GM12878 (cell line): ENCODE measurements around the gene SLC9B1. TPM values are rescaled to one million over a fixed set of nuclear protein-coding genes. Genes with fewer than 3 reads are reported as not detected.
A peak's percentile ranks its signal among the peaks of the same experiment; 100 is the strongest.

Experiments used
- ATAC-seq: fragments of 200-7000 bp; cut with Tn5 transposase; 3 replicates; pipeline ENCODE4 v1.9.1; 2020; ENCODE audit warnings: mild to moderate bottlenecking, moderate library complexity
- BruUV-seq: library from RNA; stranded (reverse); fragments of 400-500 nt; replicated peaks from 2 replicates; lab custom pipeline; 2021; lab: Mats Ljungman, UMichigan
- CTCF ChIA-PET: fragments of 300-600 bp; sonication (Branson Sonifier 250); formaldehyde crosslinking; extraction: SDS; loops from one replicate; lab custom pipeline; 2021; ENCODE audit warnings: inconsistent platforms; lab: Yijun Ruan, JAX
- POLR2A ChIA-PET: fragments of 350-600 bp; formaldehyde crosslinking; extraction: SDS; loops from one replicate; lab custom pipeline; 2021; ENCODE audit warnings: inconsistent platforms; lab: Charles Lee
- RAD21 ChIA-PET: fragments of 300-600 bp; sonication (Branson Sonifier 250); formaldehyde crosslinking; loops from one replicate; lab custom pipeline; 2023; ENCODE audit warnings: antibody characterized with exemption; ENCODE audit not compliant: unreplicated experiment; lab: Charles Lee
- SMC1A ChIA-PET: fragments of 300-600 bp; sonication (Branson Sonifier 250); formaldehyde crosslinking; loops from one replicate; lab custom pipeline; 2023; ENCODE audit not compliant: unreplicated experiment, uncharacterized antibody; lab: Charles Lee
- DNase-seq: peaks from one replicate; pipeline ENCODE4 v3.0.0-alpha.2; 2011; ENCODE audit warnings: low read depth, low spot score
- FAIRE-seq: peaks from 3 replicates; lab custom pipeline; 2011; peaks lifted over from hg19 to GRCh38; lab: Jason Lieb, UNC
- H2AFZ ChIP-seq: 2 replicates; pipeline ENCODE4 v1.6.0; 2011; ENCODE audit warnings: low read depth, low read length, control low read depth; ENCODE audit not compliant: control insufficient read depth
- H3K27ac ChIP-seq: 2 replicates; pipeline ENCODE4 v1.5.1; 2011; ENCODE audit warnings: control low read depth; ENCODE audit not compliant: control insufficient read depth, insufficient read depth
- H3K27me3 ChIP-seq, 2 experiments: replicated peaks in 1 of 2; 2 replicates each; pipeline versions ENCODE4 v1.6.0 to v1.6.1; 2011; ENCODE audit warnings: low read length in 1 of 2; ENCODE audit not compliant: control insufficient read depth in 2 of 2, insufficient read depth in 2 of 2
- H3K36me3 ChIP-seq, 2 experiments: 2 replicates each; pipeline ENCODE4 v1.5.1; 2011; ENCODE audit warnings: low read length in 1 of 2; ENCODE audit not compliant: control insufficient read depth in 2 of 2, insufficient read depth in 2 of 2
- H3K4me1 ChIP-seq: 2 replicates; pipeline ENCODE4 v1.6.1; 2011; ENCODE audit warnings: mild to moderate bottlenecking, low read length, moderate library complexity, mixed read lengths; ENCODE audit not compliant: control insufficient read depth, insufficient read depth
- H3K4me2 ChIP-seq: 2 replicates; pipeline ENCODE4 v1.6.0; 2011; ENCODE audit warnings: control low read depth; ENCODE audit not compliant: control insufficient read depth, insufficient read depth
- H3K4me3 ChIP-seq: fragments of 200-600 bp; sonication (generic); 2 replicates; pipeline ENCODE4 v1.5.1; 2016
- H3K79me2 ChIP-seq: 2 replicates; pipeline ENCODE4 v1.6.0; 2011; ENCODE audit warnings: low read length; ENCODE audit not compliant: control insufficient read depth, insufficient read depth
- H3K9ac ChIP-seq: 2 replicates; pipeline ENCODE4 v1.8.0; 2011; ENCODE audit warnings: low read length, control low read depth, mixed read lengths; ENCODE audit not compliant: control insufficient read depth, insufficient read depth
- H3K9me3 ChIP-seq: replicated peaks from 3 replicates; pipeline ENCODE4 v1.5.1; 2011; ENCODE audit warnings: mild to moderate bottlenecking, low read length; ENCODE audit not compliant: control insufficient read depth, insufficient read depth
- H4K20me1 ChIP-seq: 2 replicates; pipeline ENCODE4 v1.6.0; 2011; ENCODE audit not compliant: control insufficient read depth, insufficient read depth
- RCOR1 ChIP-seq: conservative IDR thresholded peaks from 2 replicates; pipeline ENCODE4 v1.6.1; 2012; ENCODE audit warnings: low read depth, low read length, improper control_type of control experiment
- WGBS: methylation state at CpG from one replicate; pipeline ENCODE4 v1.1.6; 2016; ENCODE audit warnings: low lambda C conversion rate; ENCODE audit not compliant: insufficient replicate concordance, insufficient coverage; ENCODE audit errors: missing lambda C conversion rate; 5-methylcytosine and 5-hydroxymethylcytosine counted together
- in situ Hi-C: fragments of 300-500 bp; cut with MboI; formaldehyde crosslinking; loops from 9 replicates; pipeline ENCODE4 v1.14.3; 2018; ENCODE audit warnings: mixed read lengths
- intact Hi-C: fragments of 100-400 bp; cut with micrococcal nuclease; formaldehyde crosslinking; loops from one replicate; pipeline ENCODE4 v1.14.2; 2022; ENCODE audit not compliant: unreplicated experiment
- polyA plus RNA-seq, 11 experiments: library from polyadenylated mRNA; depleted of rRNA in 4 of 11; unstranded in 6 of 11; stranded (reverse) in 5 of 11; fragments of >200 nt; fragmentation: Nextera tagmentation in 4 of 11; fragmentation: Illumina TruSeq in 1 of 11; extraction: Ambion mirVana in 4 of 11; extraction: Trizol in 1 of 11; gene quantifications; 1 replicate in 1 of 11; 2 replicates in 10 of 11; pipeline versions ENCODE4 v1.2.1 to v1.2.3, GENCODE V29; 2011 to 2016; ENCODE audit warnings: inconsistent platforms in 2 of 11, missing spikeins in 2 of 11, low read depth in 1 of 11
- total RNA-seq, 4 experiments: library from RNA; depleted of rRNA in 3 of 4; stranded (reverse); fragments of >200 nt in 3 of 4; fragmentation: Illumina TruSeq in 1 of 4; extraction: Trizol in 1 of 4; gene quantifications; 2 replicates each; pipeline versions ENCODE4 v1.2.1 to v1.2.3, GENCODE V29; 2013 to 2021
- TF ChIP-seq, protein P1 (sequence below): IDR thresholded peaks from 2 replicates; pipeline ENCODE4 v1.6.1; 2012; ENCODE audit warnings: mild to moderate bottlenecking, low read depth, low read length

The SLC9B1 gene
- total and polyA plus RNA-seq, 10 of the 15 experiments (the other 5 are each of a cell fraction or from before 2014, with no cell fraction given), result 1.0 to 3.5 (median 1.8) TPM

DNA sequence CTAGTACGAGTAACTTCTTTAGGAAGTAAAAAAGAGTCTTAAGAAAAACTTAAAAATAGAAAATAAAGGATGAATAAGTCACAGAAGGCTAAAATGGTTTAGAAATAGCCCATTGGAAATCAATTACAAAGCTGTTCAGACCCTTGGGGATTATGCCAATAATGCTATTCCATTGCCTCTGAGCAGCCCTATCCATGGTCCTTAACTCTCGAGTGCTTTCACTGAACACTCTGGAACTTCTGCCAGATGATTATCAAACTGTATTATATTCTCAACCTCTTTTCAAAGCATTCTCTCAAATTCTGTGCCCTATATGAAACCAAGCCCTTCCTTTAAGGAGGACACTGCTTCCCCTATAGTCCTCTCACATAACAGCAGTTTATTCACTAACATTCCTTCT lies 17.0 kb downstream of the SLC9B1 start:
- FAIRE-seq, result no peak
- intact Hi-C loops, result no loop called here

More for the DNA sequence above, 17.0 kb downstream of the SLC9B1 start:
- no TSS peak for BruUV-seq
- ChIA-PET RAD21 (no interaction called here), SMC1A (interaction anchor here (0.6 kb wide), 1 partner anchor 1202 kb away, joined by 3 read pairs; no protein-coding TSS in a partner anchor)
- no peaks in the 10 kb centered on the region for H3K27me3 ChIP-seq
- 61% methylated on average over 2 of the region's 2 CpGs for WGBS
- H3K4me3 ChIP-seq, result no peak overlapping the region
- H3K36me3 ChIP-seq, result no peaks in the 10 kb centered on the region
- no peaks in the 10 kb centered on the region for H3K4me1 ChIP-seq
- DNase-seq, result no peak
- no peaks in the 10 kb centered on the region for H3K79me2 ChIP-seq
- TF ChIP-seq, protein P1, sequence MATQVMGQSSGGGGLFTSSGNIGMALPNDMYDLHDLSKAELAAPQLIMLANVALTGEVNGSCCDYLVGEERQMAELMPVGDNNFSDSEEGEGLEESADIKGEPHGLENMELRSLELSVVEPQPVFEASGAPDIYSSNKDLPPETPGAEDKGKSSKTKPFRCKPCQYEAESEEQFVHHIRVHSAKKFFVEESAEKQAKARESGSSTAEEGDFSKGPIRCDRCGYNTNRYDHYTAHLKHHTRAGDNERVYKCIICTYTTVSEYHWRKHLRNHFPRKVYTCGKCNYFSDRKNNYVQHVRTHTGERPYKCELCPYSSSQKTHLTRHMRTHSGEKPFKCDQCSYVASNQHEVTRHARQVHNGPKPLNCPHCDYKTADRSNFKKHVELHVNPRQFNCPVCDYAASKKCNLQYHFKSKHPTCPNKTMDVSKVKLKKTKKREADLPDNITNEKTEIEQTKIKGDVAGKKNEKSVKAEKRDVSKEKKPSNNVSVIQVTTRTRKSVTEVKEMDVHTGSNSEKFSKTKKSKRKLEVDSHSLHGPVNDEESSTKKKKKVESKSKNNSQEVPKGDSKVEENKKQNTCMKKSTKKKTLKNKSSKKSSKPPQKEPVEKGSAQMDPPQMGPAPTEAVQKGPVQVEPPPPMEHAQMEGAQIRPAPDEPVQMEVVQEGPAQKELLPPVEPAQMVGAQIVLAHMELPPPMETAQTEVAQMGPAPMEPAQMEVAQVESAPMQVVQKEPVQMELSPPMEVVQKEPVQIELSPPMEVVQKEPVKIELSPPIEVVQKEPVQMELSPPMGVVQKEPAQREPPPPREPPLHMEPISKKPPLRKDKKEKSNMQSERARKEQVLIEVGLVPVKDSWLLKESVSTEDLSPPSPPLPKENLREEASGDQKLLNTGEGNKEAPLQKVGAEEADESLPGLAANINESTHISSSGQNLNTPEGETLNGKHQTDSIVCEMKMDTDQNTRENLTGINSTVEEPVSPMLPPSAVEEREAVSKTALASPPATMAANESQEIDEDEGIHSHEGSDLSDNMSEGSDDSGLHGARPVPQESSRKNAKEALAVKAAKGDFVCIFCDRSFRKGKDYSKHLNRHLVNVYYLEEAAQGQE, result peak; percentile 73; the same call in 1 of the 2 replicates
- TF ChIP-seq RCOR1, result no peak
- TF ChIP-seq, all 136 proteins: peak for 1
- H3K4me2 ChIP-seq, result no peak overlapping the region
- no peak overlapping the region for H3K9ac ChIP-seq
- H4K20me1 ChIP-seq, result no peaks in the 10 kb centered on the region
- H3K9me3 ChIP-seq, result peaks cover 1% of the 10 kb centered on the region; the same call in 1 of the 3 replicates
- ATAC-seq, result no peak
- H3K27ac ChIP-seq, result no peak overlapping the region
- POLR2A ChIA-PET, result no interaction called here
- in situ Hi-C loops, result loop anchor here (10.0 to 25.0 kb wide), 2 partner anchors 190 to 568 kb away; no protein-coding TSS in a partner anchor
- CTCF ChIA-PET, result interaction anchor here (1.2 kb wide), 1 partner anchor 89 kb away, joined by 3 read pairs; no protein-coding TSS in a partner anchor
- no peak overlapping the region for H2AFZ ChIP-seq
